GM12878 (cell line): ENCODE data around the gene SRGAP2.
"Not testable (repeated sequence)": the region's sequence is repeated elsewhere in the genome, so short reads cannot be mapped to it uniquely, and the experiment has no call there.

Experiments used
- RFX5 ChIP-seq: IDR thresholded peaks from 2 replicates; pipeline ENCODE4 v1.6.1; 2011; ENCODE audit warnings: low read depth, low read length, improper control_type of control experiment
- USF2 ChIP-seq: IDR thresholded peaks from 2 replicates; pipeline ENCODE4 v1.6.1; 2011; ENCODE audit warnings: low read depth, low read length, improper control_type of control experiment, borderline replicate concordance

DNA sequence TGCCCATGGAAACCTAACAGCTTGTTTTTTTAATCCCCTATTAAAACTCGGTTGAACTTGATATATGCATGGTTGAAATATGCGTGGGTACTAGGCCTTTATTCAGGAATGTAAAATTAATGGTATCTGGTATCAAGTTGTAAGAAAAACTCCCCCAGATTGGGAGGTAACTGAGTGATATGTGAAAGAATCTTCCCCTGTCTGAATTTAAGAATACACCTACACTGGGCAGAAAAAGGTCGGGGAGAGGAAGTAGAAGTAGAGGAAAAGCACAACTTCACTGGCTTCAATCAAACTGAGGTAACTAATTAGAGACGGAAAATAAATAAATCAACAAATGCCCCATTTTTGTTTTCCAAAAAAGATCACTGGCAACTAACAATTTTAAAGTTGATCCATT is 16.5 kb upstream of the SRGAP2 start:
- TF ChIP-seq USF2, RFX5: not testable (repeated sequence)
